Measurements from ENCODE around the gene SYNGR4. TPM values are rescaled to one million over a fixed set of nuclear protein-coding genes. Genes with fewer than 3 reads are reported as not detected.

The SYNGR4 gene
- total RNA-seq, 1 donor from 2014 or later = not detected

- no peaks in the 10 kb centered on the region for H3K9me3 ChIP-seq (ENCODE audit: low read depth)
- TF ChIP-seq EZH2phosphoT487 (IDR thresholded peaks at IDR 0.05) (no peak), CTCF (IDR thresholded peaks at IDR 0.05) (no peak), EZH2 (IDR thresholded peaks at IDR 0.05) (no peak)
- no peak overlapping the region for H3K27ac ChIP-seq
- H3K9ac ChIP-seq = no peak overlapping the region
- H3K27me3 ChIP-seq = peaks cover 15% of the 10 kb centered on the region
- H4K20me1 ChIP-seq (ENCODE audit: low read depth) = no peaks in the 10 kb centered on the region
- no peak overlapping the region for H3K4me2 ChIP-seq
- H3K4me1 Mint-ChIP-seq = peaks cover 37% of the 10 kb centered on the region
- H3K9me3 Mint-ChIP-seq = no peaks in the 10 kb centered on the region
- H3K79me2 ChIP-seq (ENCODE audit: low read depth) = no peaks in the 10 kb centered on the region
- H3K4me3 Mint-ChIP-seq = no peak overlapping the region
- H3F3A ChIP-seq (ENCODE audit: low read depth) = peaks cover 15% of the 10 kb centered on the region
- H3K36me3 Mint-ChIP-seq = no peaks in the 10 kb centered on the region
- H3K36me3 ChIP-seq = no peaks in the 10 kb centered on the region
- H2AFZ ChIP-seq (replicated peaks) = no peak overlapping the region
- peak overlapping the region; percentile 81 for H3K27ac Mint-ChIP-seq
- no peak for DNase-seq (ENCODE audit: low spot score)
- peaks cover 15% of the 10 kb centered on the region for H3K27me3 Mint-ChIP-seq (ENCODE audit: insufficient read depth, low read depth)
- H3K4me3 ChIP-seq = no peak overlapping the region
- no peaks in the 10 kb centered on the region for H3K4me1 ChIP-seq
Measured at GRCh38 chr19:48418317-48419064, 54.3 kb downstream of the SYNGR4 start.

GRCh38 chr19:48419158-48419920 lies 55.2 kb downstream of the SYNGR4 start:
- peaks cover 14% of the 10 kb centered on the region for H3K27me3 Mint-ChIP-seq (ENCODE audit: insufficient read depth, low read depth)
- H4K20me1 ChIP-seq (ENCODE audit: low read depth) = no peaks in the 10 kb centered on the region
- H3K27me3 ChIP-seq = peaks cover 10% of the 10 kb centered on the region
- no peaks in the 10 kb centered on the region for H3K79me2 ChIP-seq (ENCODE audit: low read depth)
- H3K4me3 Mint-ChIP-seq = peak overlapping the region; percentile 67
- DNase-seq (ENCODE audit: low spot score) = peak; percentile 85
- no peaks in the 10 kb centered on the region for H3K4me1 ChIP-seq
- no peak overlapping the region for H3K4me2 ChIP-seq
- H3K27ac Mint-ChIP-seq = peak overlapping the region; percentile 81
- no peak overlapping the region for H2AFZ ChIP-seq (replicated peaks)
- H3K4me3 ChIP-seq = no peak overlapping the region
- no peaks in the 10 kb centered on the region for H3K36me3 ChIP-seq
- H3K9me3 ChIP-seq (ENCODE audit: low read depth) = no peaks in the 10 kb centered on the region
- H3K4me1 Mint-ChIP-seq = peaks cover 31% of the 10 kb centered on the region
- H3F3A ChIP-seq (ENCODE audit: low read depth) = peaks cover 9% of the 10 kb centered on the region
- H3K9me3 Mint-ChIP-seq = no peaks in the 10 kb centered on the region
- no peak overlapping the region for H3K9ac ChIP-seq
- no peaks in the 10 kb centered on the region for H3K36me3 Mint-ChIP-seq
- H3K27ac ChIP-seq = no peak overlapping the region
- TF ChIP-seq EZH2phosphoT487 (IDR thresholded peaks at IDR 0.05) = no peak
- TF ChIP-seq CTCF (IDR thresholded peaks at IDR 0.05) = no peak
- TF ChIP-seq EZH2 (IDR thresholded peaks at IDR 0.05) = no peak

- Histone ChIP-seq H3K27ac (no peak overlapping the region), H3K9ac (no peak overlapping the region), H3K27me3 (no peaks in the 10 kb centered on the region), H2AFZ (replicated peaks) (no peak overlapping the region), H3K4me3 (no peak overlapping the region), H3K4me1 (peaks cover 4% of the 10 kb centered on the region), H3K79me2 (ENCODE audit: low read depth) (no peaks in the 10 kb centered on the region), H3K9me3 (ENCODE audit: low read depth) (no peaks in the 10 kb centered on the region), H3K36me3 (no peaks in the 10 kb centered on the region), H3F3A (ENCODE audit: low read depth) (no peaks in the 10 kb centered on the region), H3K4me2 (no peak overlapping the region), H4K20me1 (ENCODE audit: low read depth) (no peaks in the 10 kb centered on the region)
- no peak overlapping the region for H3K27ac Mint-ChIP-seq
- no peak overlapping the region for H3K4me3 Mint-ChIP-seq
- DNase-seq (ENCODE audit: low spot score) = no peak
- H3K4me1 Mint-ChIP-seq = peaks cover 25% of the 10 kb centered on the region
- H3K27me3 Mint-ChIP-seq (ENCODE audit: insufficient read depth, low read depth) = peaks cover 7% of the 10 kb centered on the region
- H3K9me3 Mint-ChIP-seq = no peaks in the 10 kb centered on the region
- TF ChIP-seq EZH2phosphoT487 (IDR thresholded peaks at IDR 0.05) (no peak), EZH2 (IDR thresholded peaks at IDR 0.05) (no peak), CTCF (IDR thresholded peaks at IDR 0.05) (no peak)
- H3K36me3 Mint-ChIP-seq = no peaks in the 10 kb centered on the region
Measured at GRCh38 chr19:48421548-48421947, 57.4 kb downstream of the SYNGR4 start.

Data from neural progenitor cell (in vitro differentiated cells).